ENCODE measurements around the gene NEGR1. TPM values are rescaled to one million over a fixed set of nuclear protein-coding genes. Genes with fewer than 3 reads are reported as not detected.

Gene NEGR1
- total RNA-seq, 1 donor from 2014 or later, result 8.6 TPM

DNA sequence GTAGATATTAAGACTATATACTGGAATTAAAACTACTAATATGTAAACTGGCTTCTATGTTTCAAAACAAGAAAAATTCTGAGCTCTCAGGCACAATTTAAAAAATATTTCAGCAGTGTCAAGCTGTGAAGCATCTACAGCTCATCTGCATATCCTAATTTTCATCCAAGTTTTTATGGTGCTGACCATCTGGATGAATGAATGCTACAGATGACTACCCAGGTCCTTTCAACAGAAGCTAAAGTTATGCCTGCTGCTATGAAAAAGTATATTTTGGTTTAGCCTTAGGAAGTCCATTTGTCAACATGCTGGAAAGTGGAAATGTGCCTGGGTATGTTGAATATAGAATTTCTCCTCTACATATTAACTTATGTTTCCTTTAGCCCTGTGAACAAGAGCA is 206.9 kb downstream of the NEGR1 start:
- Mint-ChIP-seq H3K4me1 (ENCODE audit: low read depth, unreplicated experiment) (no peaks in the 10 kb centered on the region), H3K36me3 (ENCODE audit: low read depth, unreplicated experiment) (no peaks in the 10 kb centered on the region), H3K27ac (ENCODE audit: unreplicated experiment) (no peak overlapping the region), H3K4me3 (ENCODE audit: unreplicated experiment) (no peak overlapping the region), H3K27me3 (ENCODE audit: low read depth, unreplicated experiment) (no peaks in the 10 kb centered on the region), H3K9me3 (ENCODE audit: unreplicated experiment) (no peaks in the 10 kb centered on the region)
- Histone ChIP-seq H3K27me3 (ENCODE audit: insufficient read depth, low read length) (no peaks in the 10 kb centered on the region), H2AFZ (ENCODE audit: low read depth, low read length) (no peak overlapping the region), H3K9me3 (ENCODE audit: insufficient read depth, low read depth, low read length) (no peaks in the 10 kb centered on the region), H4K20me1 (ENCODE audit: insufficient read depth, low read length) (no peaks in the 10 kb centered on the region), H3K4me1 (ENCODE audit: insufficient read depth, low read length) (no peaks in the 10 kb centered on the region), H3K4me3 (ENCODE audit: insufficient read depth, low read depth, low read length) (no peak overlapping the region), H3K4me2 (ENCODE audit: low read length) (no peak overlapping the region), H3K27ac (ENCODE audit: low read depth, low read length) (no peak overlapping the region), H3K79me2 (ENCODE audit: insufficient read depth, low read length) (no peaks in the 10 kb centered on the region), H3K36me3 (ENCODE audit: insufficient read depth, low read length) (no peaks in the 10 kb centered on the region), H3K9ac (ENCODE audit: low read length) (no peak overlapping the region)
- TF ChIP-seq CTCF (IDR thresholded peaks at IDR 0.05; ENCODE audit: insufficient read depth, low read depth, low read length) (no peak), EZH2 (IDR thresholded peaks at IDR 0.05; ENCODE audit: insufficient read depth, low read length) (no peak)
- FAIRE-seq (no peak), DNase-seq (ENCODE audit: low read depth) (no peak)

GRCh38 chr1:72066431-72066830 is 215.9 kb downstream of the NEGR1 start:
- Histone ChIP-seq H3K36me3 (ENCODE audit: insufficient read depth, low read length) (no peaks in the 10 kb centered on the region), H3K27me3 (ENCODE audit: insufficient read depth, low read length) (no peaks in the 10 kb centered on the region), H3K4me2 (ENCODE audit: low read length) (no peak overlapping the region), H3K4me1 (ENCODE audit: insufficient read depth, low read length) (no peaks in the 10 kb centered on the region), H3K4me3 (ENCODE audit: insufficient read depth, low read depth, low read length) (no peak overlapping the region), H4K20me1 (ENCODE audit: insufficient read depth, low read length) (no peaks in the 10 kb centered on the region), H3K9ac (ENCODE audit: low read length) (no peak overlapping the region), H3K9me3 (ENCODE audit: insufficient read depth, low read depth, low read length) (no peaks in the 10 kb centered on the region), H3K79me2 (ENCODE audit: insufficient read depth, low read length) (no peaks in the 10 kb centered on the region), H2AFZ (ENCODE audit: low read depth, low read length) (no peak overlapping the region), H3K27ac (ENCODE audit: low read depth, low read length) (no peak overlapping the region)
- TF ChIP-seq CTCF (IDR thresholded peaks at IDR 0.05; ENCODE audit: insufficient read depth, low read depth, low read length), result no peak
- TF ChIP-seq EZH2 (IDR thresholded peaks at IDR 0.05; ENCODE audit: insufficient read depth, low read length), result no peak
- H3K4me1 Mint-ChIP-seq (ENCODE audit: low read depth, unreplicated experiment), result peaks cover 4% of the 10 kb centered on the region
- H3K27me3 Mint-ChIP-seq (ENCODE audit: low read depth, unreplicated experiment), result no peaks in the 10 kb centered on the region
- no peak for DNase-seq (ENCODE audit: low read depth)
- FAIRE-seq, result no peak
- no peaks in the 10 kb centered on the region for H3K9me3 Mint-ChIP-seq (ENCODE audit: unreplicated experiment)
- H3K36me3 Mint-ChIP-seq (ENCODE audit: low read depth, unreplicated experiment), result no peaks in the 10 kb centered on the region
- H3K4me3 Mint-ChIP-seq (ENCODE audit: unreplicated experiment), result no peak overlapping the region
- no peak overlapping the region for H3K27ac Mint-ChIP-seq (ENCODE audit: unreplicated experiment)

DNA sequence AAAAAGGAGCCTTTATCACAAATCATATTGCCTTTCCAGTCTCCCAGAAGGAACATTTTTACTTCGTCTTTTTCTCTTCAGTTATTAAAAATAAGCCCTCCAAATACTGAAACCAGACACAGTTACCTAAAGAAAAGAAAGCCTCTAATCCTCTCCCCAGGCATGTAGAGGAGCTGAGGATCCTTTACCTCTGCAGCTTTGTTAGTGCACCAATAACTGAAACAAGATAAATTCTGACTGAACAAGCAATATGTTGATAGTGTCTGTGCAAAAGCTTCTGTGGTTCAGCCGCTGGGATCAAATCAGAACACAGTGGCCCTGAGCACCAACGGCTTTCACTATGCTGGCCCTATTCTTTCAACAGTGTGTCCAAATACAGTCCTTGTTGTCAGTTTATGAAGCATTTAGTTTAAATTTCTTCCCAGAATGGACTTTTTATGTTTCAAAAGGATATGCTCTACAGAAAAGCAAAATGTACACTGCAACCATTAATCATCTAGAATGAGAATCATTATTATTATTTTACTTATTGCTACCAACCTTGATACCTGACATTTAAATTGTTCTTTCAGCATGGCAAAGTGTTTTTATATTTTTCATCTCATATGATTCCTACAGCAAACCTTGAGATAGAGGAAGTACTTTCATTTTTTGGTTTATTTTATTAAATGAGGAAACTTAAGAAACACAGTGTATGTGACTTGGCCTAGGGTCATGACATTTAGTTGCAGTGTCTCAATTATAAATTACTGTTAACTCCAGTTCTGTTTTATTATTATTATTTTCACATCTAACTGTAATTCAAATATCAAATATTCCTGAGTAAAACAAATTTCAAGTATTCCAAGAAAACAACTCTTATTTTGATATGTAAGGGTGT is 217.9 kb downstream of the NEGR1 start:
- Histone ChIP-seq H4K20me1 (ENCODE audit: insufficient read depth, low read length) (no peaks in the 10 kb centered on the region), H2AFZ (ENCODE audit: low read depth, low read length) (no peak overlapping the region), H3K4me3 (ENCODE audit: insufficient read depth, low read depth, low read length) (no peak overlapping the region), H3K27me3 (ENCODE audit: insufficient read depth, low read length) (no peaks in the 10 kb centered on the region), H3K79me2 (ENCODE audit: insufficient read depth, low read length) (no peaks in the 10 kb centered on the region), H3K36me3 (ENCODE audit: insufficient read depth, low read length) (no peaks in the 10 kb centered on the region), H3K9ac (ENCODE audit: low read length) (no peak overlapping the region), H3K9me3 (ENCODE audit: insufficient read depth, low read depth, low read length) (no peaks in the 10 kb centered on the region), H3K4me2 (ENCODE audit: low read length) (no peak overlapping the region), H3K27ac (ENCODE audit: low read depth, low read length) (no peak overlapping the region), H3K4me1 (ENCODE audit: insufficient read depth, low read length) (no peaks in the 10 kb centered on the region)
- H3K9me3 Mint-ChIP-seq (ENCODE audit: unreplicated experiment), result no peaks in the 10 kb centered on the region
- H3K27me3 Mint-ChIP-seq (ENCODE audit: low read depth, unreplicated experiment), result no peaks in the 10 kb centered on the region
- TF ChIP-seq CTCF (IDR thresholded peaks at IDR 0.05; ENCODE audit: insufficient read depth, low read depth, low read length) (no peak), EZH2 (IDR thresholded peaks at IDR 0.05; ENCODE audit: insufficient read depth, low read length) (no peak)
- H3K4me3 Mint-ChIP-seq (ENCODE audit: unreplicated experiment), result no peak overlapping the region
- H3K36me3 Mint-ChIP-seq (ENCODE audit: low read depth, unreplicated experiment), result no peaks in the 10 kb centered on the region
- FAIRE-seq (no peak), DNase-seq (ENCODE audit: low read depth) (no peak)
- H3K27ac Mint-ChIP-seq (ENCODE audit: unreplicated experiment), result no peak overlapping the region
- peaks cover 4% of the 10 kb centered on the region for H3K4me1 Mint-ChIP-seq (ENCODE audit: low read depth, unreplicated experiment)
